Naive thymus-derived CD4-positive, alpha-beta T cell (primary cell): ENCODE data around the gene VGLL2. TPM values are rescaled to one million over a fixed set of nuclear protein-coding genes. Genes with fewer than 3 reads are reported as not detected.

Experiments used
- ATAC-seq: fragments of 150-1000 bp; cut with Tn5 transposase; 2 replicates; pipeline ENCODE4 v1.10.0; 2021; ENCODE audit warnings: mild to moderate bottlenecking, moderate library complexity
- CTCF ChIA-PET: fragments of 350-600 bp; sonication (Branson Sonifier 250); formaldehyde crosslinking; loops from one replicate; lab custom pipeline; 2021; ENCODE audit warnings: antibody characterized with exemption; lab: Charles Lee
- POLR2A ChIA-PET: fragments of 350-600 bp; sonication (Branson Sonifier 250); formaldehyde crosslinking; loops from one replicate; lab custom pipeline; 2021; ENCODE audit warnings: antibody characterized with exemption, inconsistent platforms; lab: Charles Lee
- DNase-seq, 9 donors: peaks; one replicate each; pipeline versions ENCODE4 v3.0.0 to v3.0.0-alpha.2; 2020 to 2022; ENCODE audit warnings: mixed read lengths in 1 of 9
- H3K27ac ChIP-seq: one replicate; pipeline ENCODE4 v1.7.0; 2013; ENCODE audit warnings: mild to moderate bottlenecking, low read depth, low read length, moderate library complexity
- H3K27me3 ChIP-seq, 2 donors: one replicate each; pipeline ENCODE4 v1.7.0; 2013; ENCODE audit warnings: low read length in 2 of 2, mild to moderate bottlenecking in 2 of 2, moderate library complexity in 2 of 2; ENCODE audit not compliant: control insufficient read depth in 2 of 2, insufficient read depth in 2 of 2
- H3K36me3 ChIP-seq, 3 experiments: 1 replicate in 2 of 3; 2 replicates in 1 of 3; pipeline ENCODE4 v1.7.0; 2013; ENCODE audit warnings: low read length in 3 of 3, mild to moderate bottlenecking in 3 of 3, moderate library complexity in 1 of 3; ENCODE audit not compliant: insufficient read depth in 3 of 3, control insufficient read depth in 2 of 3
- H3K4me1 ChIP-seq, 2 donors: one replicate each; pipeline ENCODE4 v1.7.0; 2013; ENCODE audit warnings: low read length in 2 of 2, mild to moderate bottlenecking in 2 of 2, moderate library complexity in 1 of 2; ENCODE audit not compliant: control insufficient read depth in 2 of 2, insufficient read depth in 2 of 2
- H3K4me3 ChIP-seq: 2 replicates; pipeline ENCODE4 v1.7.0; 2013; ENCODE audit warnings: mild to moderate bottlenecking, low read length
- H3K9me3 ChIP-seq, 3 experiments: 1 replicate in 2 of 3; 2 replicates in 1 of 3; pipeline ENCODE4 v1.7.0; 2013; ENCODE audit warnings: low read length in 3 of 3; ENCODE audit not compliant: control insufficient read depth in 2 of 3
- H3K27ac Mint-ChIP-seq, 9 donors: one replicate each; pipeline ENCODE4 v1.8.0; 2020 to 2022; ENCODE audit warnings: mixed read lengths in 9 of 9, mild to moderate bottlenecking in 8 of 9, moderate library complexity in 5 of 9, inconsistent platforms in 2 of 9
- H3K27me3 Mint-ChIP-seq, 5 donors: one replicate each; pipeline ENCODE4 v1.8.0; 2021 to 2022; ENCODE audit warnings: mixed read lengths in 5 of 5, mild to moderate bottlenecking in 1 of 5
- H3K36me3 Mint-ChIP-seq, 5 donors: one replicate each; pipeline ENCODE4 v1.8.0; 2020 to 2022; ENCODE audit warnings: mixed read lengths in 5 of 5, mild to moderate bottlenecking in 3 of 5, inconsistent platforms in 1 of 5
- H3K4me1 Mint-ChIP-seq, 7 donors: one replicate each; pipeline ENCODE4 v1.8.0; 2020 to 2022; ENCODE audit warnings: mixed read lengths in 7 of 7, mild to moderate bottlenecking in 3 of 7, inconsistent platforms in 1 of 7
- H3K4me3 Mint-ChIP-seq, 10 donors: one replicate each; pipeline ENCODE4 v1.8.0; 2020 to 2022; ENCODE audit warnings: mild to moderate bottlenecking in 10 of 10, mixed read lengths in 10 of 10, moderate library complexity in 6 of 10, inconsistent platforms in 2 of 10
- H3K9me3 Mint-ChIP-seq, 11 donors: one replicate each; pipeline ENCODE4 v1.8.0; 2020 to 2022; ENCODE audit warnings: mixed read lengths in 11 of 11, mild to moderate bottlenecking in 4 of 11, inconsistent platforms in 1 of 11, moderate library complexity in 1 of 11
- intact Hi-C, 2 donors: fragments of 100-400 bp; cut with micrococcal nuclease; formaldehyde crosslinking; loops; one replicate each; pipeline ENCODE4 v1.15.1; 2023
- polyA plus RNA-seq, 2 donors: library from polyadenylated mRNA; unstranded; fragments of 300-500 nt; fragmentation: Illumina TruSeq; gene quantifications; one replicate each; pipeline ENCODE4 v1.2.3, GENCODE V29; 2021
- total RNA-seq, 6 experiments: library from RNA in 5 of 6; stranded (reverse) in 5 of 6; gene quantifications; 1 replicate in 5 of 6; 2 replicates in 1 of 6; pipeline ENCODE4 v1.2.3 and lab custom pipeline; 2021 to 2026

VGLL2 gene
- total and polyA plus RNA-seq, 7 experiments from 2014 or later: not detected

DNA sequence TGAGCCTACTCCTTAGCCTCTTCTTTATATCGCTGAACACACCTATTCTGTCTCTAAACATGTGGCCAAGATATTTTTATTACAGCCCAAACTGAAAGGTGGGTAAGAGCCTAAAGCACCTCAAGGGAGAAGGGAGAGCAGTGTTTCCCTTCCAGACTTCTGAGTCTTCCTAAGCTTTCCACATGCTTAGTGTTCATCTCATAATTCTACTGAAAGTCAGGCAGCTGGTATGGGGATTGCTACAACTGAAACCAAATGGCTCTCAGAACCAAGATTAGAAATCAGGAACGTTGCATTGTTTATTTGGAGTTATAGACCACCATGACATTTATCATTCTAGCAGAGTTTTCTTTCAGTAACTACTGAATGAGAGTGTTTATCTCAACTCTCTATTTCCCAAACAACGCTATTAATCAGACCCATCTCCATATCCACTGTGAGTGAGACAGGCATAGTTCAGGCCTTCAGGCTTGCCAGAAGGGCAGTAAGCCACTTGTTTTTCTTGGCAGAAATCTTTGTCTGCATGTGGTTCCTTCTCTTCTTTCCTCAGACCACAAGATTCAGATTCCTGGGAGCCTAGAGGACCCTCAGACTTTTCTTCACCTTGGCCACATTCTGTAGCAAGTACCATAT, 22.8 kb downstream of the VGLL2 start:
- POLR2A ChIA-PET: no interaction called here
- DNase-seq (no peak), ATAC-seq (no peak)
- H3K27me3 ChIP-seq: no peaks in the 10 kb centered on the region
- intact Hi-C loops: no loop called here
- Mint-ChIP-seq H3K27me3 (peaks cover 0 to 26% (median 20%) of the 10 kb centered on the region in 5 donors), H3K9me3 (peaks cover 0 to 9% (median 0%) of the 10 kb centered on the region in 11 donors), H3K4me3 (no peak overlapping the region), H3K27ac (no peak overlapping the region), H3K36me3 (peaks cover 0 to 6% (median 0%) of the 10 kb centered on the region in 5 donors), H3K4me1 (no peaks in the 10 kb centered on the region)
- H3K9me3 ChIP-seq: no peaks in the 10 kb centered on the region
- H3K4me1 ChIP-seq: no peaks in the 10 kb centered on the region
- CTCF ChIA-PET: no interaction called here
- no peak overlapping the region for H3K27ac ChIP-seq
- H3K36me3 ChIP-seq: no peaks in the 10 kb centered on the region
- H3K4me3 ChIP-seq: no peak overlapping the region

DNA sequence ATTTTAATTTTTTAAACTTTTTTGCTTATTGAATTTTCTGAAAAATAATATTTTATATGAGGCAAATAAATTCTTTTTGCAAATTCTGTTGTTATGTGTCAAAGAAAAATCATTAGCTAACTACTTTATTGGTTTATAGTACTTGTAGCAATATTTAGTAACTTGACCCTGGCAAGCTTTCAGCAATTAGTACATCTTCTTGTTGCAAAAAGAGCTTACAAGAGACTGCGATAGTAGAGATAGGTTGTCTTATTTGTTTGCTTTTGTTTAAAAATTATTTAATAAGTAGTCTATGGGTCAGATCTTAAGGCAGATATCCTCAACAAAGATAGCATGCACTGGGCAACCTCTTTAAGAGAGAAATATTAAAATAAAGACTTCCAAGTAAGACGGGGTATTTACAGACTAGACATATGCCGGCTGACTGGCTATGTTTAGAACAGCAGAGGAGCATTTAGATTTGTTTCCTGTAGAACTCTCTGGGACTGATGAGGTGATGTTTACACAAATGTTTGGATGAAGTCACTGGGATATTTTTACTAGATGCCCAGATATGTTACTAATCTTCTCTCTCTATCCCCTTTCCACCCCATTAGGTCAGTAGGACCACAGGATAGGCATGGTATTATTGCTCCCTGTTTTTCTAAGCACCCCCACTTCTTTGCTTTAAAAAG, 25.0 kb downstream of the VGLL2 start:
- Mint-ChIP-seq H3K4me3 (no peak overlapping the region), H3K27me3 (peaks cover 0 to 36% (median 26%) of the 10 kb centered on the region in 5 donors), H3K36me3 (peaks cover 0 to 6% (median 0%) of the 10 kb centered on the region in 5 donors), H3K27ac (no peak overlapping the region), H3K4me1 (no peaks in the 10 kb centered on the region), H3K9me3 (peaks cover 0 to 10% (median 0%) of the 10 kb centered on the region in 11 donors)
- POLR2A ChIA-PET: no interaction called here
- no peaks in the 10 kb centered on the region for H3K4me1 ChIP-seq
- no peak for ATAC-seq
- no peak for DNase-seq
- intact Hi-C loops: no loop called here
- no peak overlapping the region for H3K27ac ChIP-seq
- CTCF ChIA-PET: no interaction called here
- no peaks in the 10 kb centered on the region for H3K36me3 ChIP-seq
- H3K4me3 ChIP-seq: no peak overlapping the region
- no peaks in the 10 kb centered on the region for H3K9me3 ChIP-seq
- H3K27me3 ChIP-seq: no peaks in the 10 kb centered on the region

DNA sequence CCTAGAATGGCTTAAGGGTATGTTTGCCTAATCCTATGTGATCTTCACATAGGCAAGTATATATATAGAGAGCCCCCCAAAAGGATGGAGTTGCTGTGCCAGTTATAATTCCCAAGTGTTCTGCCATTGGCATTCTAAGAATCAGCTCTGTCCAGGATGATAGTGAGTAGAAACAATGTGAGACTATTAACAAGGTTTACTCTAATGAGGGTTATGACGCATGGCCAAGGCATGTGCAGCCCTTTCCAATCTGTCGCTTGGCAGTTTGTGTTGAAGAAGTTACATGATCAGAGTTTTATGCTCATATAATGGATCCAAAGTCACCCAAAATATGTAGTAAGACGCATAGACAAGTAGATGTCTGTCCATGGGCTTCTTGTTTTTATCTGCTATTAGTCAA, 33.6 kb downstream of the VGLL2 start:
- no peak overlapping the region for H3K4me3 Mint-ChIP-seq
- no peak overlapping the region for H3K27ac Mint-ChIP-seq
- DNase-seq: no peak
- Histone ChIP-seq H3K4me3 (no peak overlapping the region), H3K27me3 (no peaks in the 10 kb centered on the region), H3K27ac (no peak overlapping the region), H3K9me3 (no peaks in the 10 kb centered on the region), H3K36me3 (no peaks in the 10 kb centered on the region), H3K4me1 (no peaks in the 10 kb centered on the region)
- no peak for ATAC-seq
- ChIA-PET POLR2A (no interaction called here), CTCF (no interaction called here)
- H3K27me3 Mint-ChIP-seq: peaks cover 2 to 23% (median 11%) of the 10 kb centered on the region in 5 donors
- intact Hi-C loops: no loop called here
- H3K9me3 Mint-ChIP-seq: peaks cover 0 to 5% (median 0%) of the 10 kb centered on the region in 11 donors
- H3K4me1 Mint-ChIP-seq: no peaks in the 10 kb centered on the region
- H3K36me3 Mint-ChIP-seq: no peaks in the 10 kb centered on the region

DNA sequence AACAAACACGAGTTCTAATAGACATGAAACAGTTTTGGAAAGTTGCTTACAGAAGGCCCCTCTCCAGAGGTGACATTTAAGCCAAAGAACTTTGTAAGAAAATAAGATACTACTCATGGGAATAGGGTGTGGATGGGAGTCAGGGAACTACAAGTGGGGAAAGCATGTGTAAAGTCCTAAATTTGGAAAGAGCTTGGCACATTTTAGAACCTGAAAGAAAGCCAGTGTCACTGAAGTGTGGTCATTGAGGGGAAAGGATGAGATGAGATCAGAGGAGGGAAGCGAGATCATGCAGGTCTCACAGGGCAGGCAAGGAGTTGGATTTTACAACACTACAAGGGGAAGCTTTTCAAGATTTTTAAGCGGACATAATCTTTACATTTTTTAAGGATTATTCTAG, 38.0 kb downstream of the VGLL2 start:
- Histone ChIP-seq H3K27ac (no peak overlapping the region), H3K36me3 (no peaks in the 10 kb centered on the region), H3K9me3 (no peaks in the 10 kb centered on the region), H3K4me3 (no peak overlapping the region), H3K27me3 (no peaks in the 10 kb centered on the region), H3K4me1 (no peaks in the 10 kb centered on the region)
- intact Hi-C loops: no loop called here
- POLR2A ChIA-PET: no interaction called here
- H3K36me3 Mint-ChIP-seq: no peaks in the 10 kb centered on the region
- H3K27ac Mint-ChIP-seq: no peak overlapping the region
- H3K9me3 Mint-ChIP-seq: peaks cover 0 to 2% (median 0%) of the 10 kb centered on the region in 11 donors
- CTCF ChIA-PET: no interaction called here
- ATAC-seq: no peak
- DNase-seq: no peak
- no peaks in the 10 kb centered on the region for H3K4me1 Mint-ChIP-seq
- peaks cover 3 to 15% (median 7%) of the 10 kb centered on the region in 5 donors for H3K27me3 Mint-ChIP-seq
- H3K4me3 Mint-ChIP-seq: no peak overlapping the region

DNA sequence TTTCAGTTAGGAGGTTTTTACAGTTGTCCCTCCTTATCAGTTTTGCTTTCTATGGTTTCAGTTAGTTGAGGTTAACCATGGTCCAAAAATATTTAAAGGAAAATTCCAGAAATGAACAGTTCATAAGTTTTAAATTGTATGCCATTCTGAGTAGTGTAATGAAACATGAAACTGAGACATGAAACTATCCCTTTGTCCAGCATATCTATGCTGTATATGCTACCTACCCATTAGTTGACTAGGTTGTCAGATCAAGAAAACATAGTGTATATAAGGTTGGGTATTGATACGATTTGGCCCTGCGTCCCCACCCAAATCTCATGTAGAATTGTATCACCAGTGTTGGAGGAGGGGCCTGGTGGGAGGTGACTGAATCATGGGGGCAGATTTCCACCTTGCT, 39.1 kb downstream of the VGLL2 start:
- ChIA-PET POLR2A (no interaction called here), CTCF (no interaction called here)
- H3K4me1 ChIP-seq: no peaks in the 10 kb centered on the region
- no peaks in the 10 kb centered on the region for H3K4me1 Mint-ChIP-seq
- H3K27ac Mint-ChIP-seq: no peak overlapping the region
- H3K27me3 ChIP-seq: no peaks in the 10 kb centered on the region
- no peaks in the 10 kb centered on the region for H3K36me3 ChIP-seq
- peaks cover 0 to 2% (median 0%) of the 10 kb centered on the region in 11 donors for H3K9me3 Mint-ChIP-seq
- DNase-seq: no peak
- H3K9me3 ChIP-seq: no peaks in the 10 kb centered on the region
- no peaks in the 10 kb centered on the region for H3K36me3 Mint-ChIP-seq
- intact Hi-C loops: no loop called here
- no peak for ATAC-seq
- H3K27me3 Mint-ChIP-seq: peaks cover 3 to 11% (median 7%) of the 10 kb centered on the region in 5 donors
- no peak overlapping the region for H3K4me3 Mint-ChIP-seq
- H3K27ac ChIP-seq: no peak overlapping the region
- no peak overlapping the region for H3K4me3 ChIP-seq

DNA sequence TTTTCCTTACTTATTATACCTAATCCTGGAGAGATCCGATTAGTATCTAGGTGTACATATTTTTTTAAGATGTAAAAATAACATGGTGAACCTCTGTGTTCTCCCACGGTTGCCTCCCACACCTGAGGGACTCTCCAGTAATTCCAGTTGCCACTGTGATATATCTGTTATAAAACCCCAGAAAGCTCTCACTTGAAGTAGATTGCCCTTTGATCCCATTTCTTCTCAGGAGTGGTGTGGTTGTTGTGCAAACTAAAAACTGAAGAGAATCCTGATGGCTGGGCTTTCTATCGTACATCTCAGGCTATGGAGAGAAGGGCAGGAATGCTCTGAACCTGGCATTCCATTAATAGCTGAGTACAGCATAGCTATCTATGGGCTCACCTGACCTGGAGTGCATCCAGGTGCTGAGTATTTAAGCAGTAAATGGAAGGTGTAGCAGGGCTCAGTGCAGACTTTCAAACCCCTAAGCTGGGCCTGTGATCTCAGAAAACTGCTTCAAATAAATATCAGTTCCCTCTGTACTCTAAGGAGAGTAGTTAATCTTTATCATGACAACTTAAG, 41.0 kb downstream of the VGLL2 start:
- H3K27ac ChIP-seq: no peak overlapping the region
- intact Hi-C loops: no loop called here
- no peak overlapping the region for H3K4me3 Mint-ChIP-seq
- H3K27ac Mint-ChIP-seq: no peak overlapping the region
- no peaks in the 10 kb centered on the region for H3K36me3 Mint-ChIP-seq
- no peaks in the 10 kb centered on the region for H3K4me1 Mint-ChIP-seq
- no peak overlapping the region for H3K4me3 ChIP-seq
- H3K4me1 ChIP-seq: no peaks in the 10 kb centered on the region
- ATAC-seq (no peak), DNase-seq (no peak)
- no peaks in the 10 kb centered on the region for H3K36me3 ChIP-seq
- H3K9me3 Mint-ChIP-seq: peaks cover 0 to 2% (median 0%) of the 10 kb centered on the region in 11 donors
- H3K27me3 ChIP-seq: no peaks in the 10 kb centered on the region
- ChIA-PET CTCF (no interaction called here), POLR2A (no interaction called here)
- H3K9me3 ChIP-seq: no peaks in the 10 kb centered on the region
- H3K27me3 Mint-ChIP-seq: peaks cover 3 to 14% (median 10%) of the 10 kb centered on the region in 5 donors
